ENCODE measurements around the gene EFNB2. TPM values are rescaled to one million over a fixed set of nuclear protein-coding genes. Genes with fewer than 3 reads are reported as not detected.

The EFNB2 gene
- total RNA-seq, 1 experiment from 2014 or later = 12.3 TPM

GRCh38 chr13:106484084-106484483 is 51.4 kb downstream of the EFNB2 start:
- DNase-seq (ENCODE audit: low read depth) = no peak

GRCh38 chr13:106481919-106482318 is 53.5 kb downstream of the EFNB2 start:
- DNase-seq (ENCODE audit: low read depth) = no peak

GRCh38 chr13:106480351-106480910 is 55.0 kb downstream of the EFNB2 start:
- DNase-seq (ENCODE audit: low read depth) = no peak

GRCh38 chr13:106479929-106480328 is 55.5 kb downstream of the EFNB2 start:
- DNase-seq (ENCODE audit: low read depth) = no peak

GRCh38 chr13:106478116-106478515 is 57.3 kb downstream of the EFNB2 start:
- DNase-seq (ENCODE audit: low read depth) = no peak

GRCh38 chr13:106477303-106477702 is 58.2 kb downstream of the EFNB2 start:
- DNase-seq (ENCODE audit: low read depth) = no peak

GRCh38 chr13:106475852-106476251 is 59.6 kb downstream of the EFNB2 start:
- DNase-seq (ENCODE audit: low read depth) = no peak

GRCh38 chr13:106474912-106475311 is 60.5 kb downstream of the EFNB2 start:
- peak; percentile 15 for DNase-seq (ENCODE audit: low read depth)

- DNase-seq (ENCODE audit: low read depth) = no peak
Measured at GRCh38 chr13:106473154-106473553, 62.3 kb downstream of the EFNB2 start.

GRCh38 chr13:106472621-106473020 is 62.8 kb downstream of the EFNB2 start:
- peak; percentile 6 for DNase-seq (ENCODE audit: low read depth)

GRCh38 chr13:106471957-106472543 is 63.4 kb downstream of the EFNB2 start:
- DNase-seq (ENCODE audit: low read depth) = peak; percentile 93

GRCh38 chr13:106470576-106470975 is 64.9 kb downstream of the EFNB2 start:
- no peak for DNase-seq (ENCODE audit: low read depth)

GRCh38 chr13:106468744-106469590 is 66.5 kb downstream of the EFNB2 start:
- no peak for DNase-seq (ENCODE audit: low read depth)

- DNase-seq (ENCODE audit: low read depth) = no peak
Measured at GRCh38 chr13:106468207-106468606, 67.3 kb downstream of the EFNB2 start.

GRCh38 chr13:106467427-106468122 is 67.9 kb downstream of the EFNB2 start:
- DNase-seq (ENCODE audit: low read depth) = no peak

GRCh38 chr13:106466691-106467426 is 68.6 kb downstream of the EFNB2 start:
- DNase-seq (ENCODE audit: low read depth) = peak; percentile 63

GRCh38 chr13:106464076-106464475 is 71.4 kb downstream of the EFNB2 start:
- DNase-seq (ENCODE audit: low read depth) = peak; percentile 67

GRCh38 chr13:106462710-106463109 is 72.8 kb downstream of the EFNB2 start:
- no peak for DNase-seq (ENCODE audit: low read depth)

GRCh38 chr13:106455777-106456176 is 79.7 kb downstream of the EFNB2 start:
- no peak for DNase-seq (ENCODE audit: low read depth)

- no peak for DNase-seq (ENCODE audit: low read depth)
Measured at GRCh38 chr13:106455190-106455589, 80.3 kb downstream of the EFNB2 start.

GRCh38 chr13:106453101-106453500 is 82.4 kb downstream of the EFNB2 start:
- DNase-seq (ENCODE audit: low read depth) = no peak

- DNase-seq (ENCODE audit: low read depth) = no peak
Measured at GRCh38 chr13:106450991-106451390, 84.5 kb downstream of the EFNB2 start.

Measured in Daoy (cell line).